Stimulated activated CD8-positive, alpha-beta memory T cell treated with anti-CD3 and anti-CD28 coated beads, Interleukin-4, amount 100 ng/mL, for 4 hours (primary cell): ENCODE results near the gene SMG1.
"Not testable (repeated sequence)": the region's sequence is repeated elsewhere in the genome, so short reads cannot be mapped to it uniquely, and the experiment has no call there.

Experiments
- DNase-seq, 2 donors: peaks; one replicate each; pipeline ENCODE4 v3.0.0-alpha.2; 2020; ENCODE audit warnings: low read depth in 2 of 2, low spot score in 1 of 2

The SMG1 gene

DNA sequence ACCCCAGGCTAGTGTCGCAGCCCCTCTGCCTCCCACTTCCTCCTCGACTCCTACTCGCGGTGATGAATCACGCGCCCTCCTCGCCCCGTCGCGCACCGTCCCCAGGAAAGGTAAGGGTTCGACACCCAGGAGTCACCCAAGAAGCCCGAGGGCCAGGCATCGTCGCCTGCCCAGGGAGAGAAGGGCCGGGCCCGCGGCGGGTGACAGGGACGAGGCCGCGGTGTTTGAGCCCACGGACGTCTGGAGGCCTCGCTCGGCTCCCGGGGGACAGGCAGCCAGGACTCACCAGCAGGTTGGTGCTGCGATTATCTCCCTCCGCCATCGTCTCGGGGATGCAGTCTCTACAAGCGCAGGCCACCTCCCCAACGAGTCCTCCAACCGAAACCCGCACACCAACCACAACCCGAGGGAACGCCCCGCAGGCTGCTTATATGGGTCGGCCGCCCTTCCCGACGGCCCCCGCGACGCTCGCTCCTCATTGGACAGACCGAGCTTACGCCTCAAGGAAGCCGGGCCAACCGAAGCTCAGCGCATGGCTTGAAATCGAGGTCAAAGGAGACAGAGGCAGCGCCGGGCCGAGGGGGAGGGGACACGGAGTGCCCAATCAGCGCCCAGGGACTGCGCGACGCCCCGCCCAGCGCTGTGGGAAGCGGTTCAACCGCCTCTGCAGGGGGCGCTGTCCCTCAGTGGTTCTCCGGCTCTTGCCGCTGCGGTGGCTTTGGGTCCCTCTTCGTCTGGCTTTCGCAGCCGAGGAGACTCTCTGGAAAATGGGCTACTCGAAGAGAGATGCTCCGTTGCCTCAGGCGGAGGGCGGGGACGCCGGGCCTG, 124.8 kb downstream of the SMG1 start, which contains the start of gene ARL6IP1:
Gene ARL6IP1, minus strand, starts transcription at position 405 of the 828 bp plus-strand sequence. Its CDS starts 83 bp downstream, at position 322.
- peak; percentile 94 to 98 for DNase-seq

DNA sequence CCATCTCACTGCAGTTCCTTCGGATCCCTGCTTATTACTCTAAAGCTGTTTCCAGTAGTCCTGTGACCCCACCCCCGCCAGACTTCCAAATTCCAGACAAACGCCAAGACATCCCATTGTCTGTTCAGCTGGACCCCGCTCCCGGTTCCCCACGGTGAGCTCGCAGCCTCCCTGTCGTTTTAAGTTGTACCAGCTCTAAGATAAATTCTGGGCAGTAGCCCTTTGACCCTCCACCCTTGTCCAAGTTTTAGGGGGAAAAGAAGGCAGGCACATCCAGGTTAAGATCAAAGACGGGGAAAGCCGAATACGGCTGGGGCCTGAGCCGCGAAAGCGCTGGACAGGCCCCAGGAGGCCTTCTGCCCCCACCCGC, 125.4 kb downstream of the SMG1 start:
- no peak for DNase-seq

DNA sequence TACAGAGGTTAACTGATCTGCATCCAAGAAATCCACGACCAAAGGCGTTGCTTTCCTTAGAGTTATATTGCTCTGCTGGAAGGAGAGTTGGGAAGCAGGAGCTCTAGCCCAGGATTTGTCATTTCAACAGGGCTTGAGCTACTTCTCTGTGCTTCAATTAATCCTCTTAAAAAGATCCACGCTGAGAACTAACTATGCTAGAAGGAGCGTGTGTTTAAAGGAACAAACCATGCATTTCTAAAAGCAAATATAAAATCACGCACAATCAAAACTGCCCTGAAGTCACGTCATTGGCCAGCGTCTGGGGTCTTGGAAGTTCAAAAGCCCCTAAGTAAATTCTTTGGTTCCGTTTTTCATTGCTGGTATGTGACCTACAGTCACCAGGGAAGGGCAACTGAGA, 125.9 kb downstream of the SMG1 start:
- DNase-seq, result no peak

DNA sequence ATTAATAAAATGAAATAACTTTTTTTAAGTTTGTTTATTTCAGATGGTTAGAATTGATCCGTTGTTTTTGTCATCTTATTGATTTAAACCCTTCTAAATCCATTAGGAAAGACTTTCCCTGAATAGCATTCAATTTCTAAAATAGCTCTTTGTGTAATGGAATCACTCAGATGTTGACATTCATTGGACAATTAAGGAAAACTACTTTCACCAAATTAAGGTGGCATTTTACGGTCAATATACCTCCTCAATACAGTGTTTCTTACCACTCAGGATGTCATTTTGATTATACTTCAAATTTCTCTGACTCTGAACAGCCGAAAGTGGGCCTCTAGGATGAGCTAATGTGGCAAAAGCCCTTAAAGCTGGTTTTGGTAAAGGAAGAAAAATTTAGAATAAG, 126.7 kb downstream of the SMG1 start:
- no peak for DNase-seq

DNA sequence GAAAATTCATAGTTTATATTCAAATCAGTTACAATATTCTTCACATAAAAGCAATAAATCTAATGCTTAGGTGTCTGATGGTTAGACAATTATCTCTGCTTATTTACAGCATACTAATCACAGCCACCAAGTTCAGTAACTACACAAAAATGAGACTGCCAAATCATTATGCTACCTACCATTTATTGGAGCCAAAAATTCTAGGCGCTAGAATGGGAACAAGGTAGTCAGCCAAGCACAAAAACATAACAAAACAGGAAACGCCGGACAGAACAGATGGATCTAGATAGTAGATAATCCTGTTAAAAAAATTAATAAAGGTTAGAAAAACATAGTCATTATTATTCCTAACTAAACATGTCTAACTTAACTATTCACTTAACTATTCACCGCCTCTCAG, 128.5 kb downstream of the SMG1 start:
- DNase-seq, result no peak

DNA sequence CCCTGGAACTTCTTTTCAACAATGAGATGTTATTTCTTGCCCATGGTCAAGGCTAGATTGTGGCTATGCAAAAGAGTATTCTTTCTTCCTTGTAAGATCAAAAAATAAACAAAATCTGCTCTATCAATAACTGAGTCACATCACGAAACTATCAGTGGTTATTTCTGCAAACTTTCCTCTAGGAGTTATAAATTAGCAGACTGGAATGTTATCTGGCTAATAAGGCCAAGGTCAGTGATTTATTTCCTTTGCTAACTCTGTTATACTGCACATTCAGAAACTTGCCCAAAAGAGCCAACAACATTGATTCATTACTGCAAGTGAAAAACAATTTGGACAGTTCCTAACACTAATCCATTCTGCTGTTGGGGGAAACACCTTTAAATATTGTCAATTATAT, 129.8 kb downstream of the SMG1 start:
- no peak for DNase-seq

DNA sequence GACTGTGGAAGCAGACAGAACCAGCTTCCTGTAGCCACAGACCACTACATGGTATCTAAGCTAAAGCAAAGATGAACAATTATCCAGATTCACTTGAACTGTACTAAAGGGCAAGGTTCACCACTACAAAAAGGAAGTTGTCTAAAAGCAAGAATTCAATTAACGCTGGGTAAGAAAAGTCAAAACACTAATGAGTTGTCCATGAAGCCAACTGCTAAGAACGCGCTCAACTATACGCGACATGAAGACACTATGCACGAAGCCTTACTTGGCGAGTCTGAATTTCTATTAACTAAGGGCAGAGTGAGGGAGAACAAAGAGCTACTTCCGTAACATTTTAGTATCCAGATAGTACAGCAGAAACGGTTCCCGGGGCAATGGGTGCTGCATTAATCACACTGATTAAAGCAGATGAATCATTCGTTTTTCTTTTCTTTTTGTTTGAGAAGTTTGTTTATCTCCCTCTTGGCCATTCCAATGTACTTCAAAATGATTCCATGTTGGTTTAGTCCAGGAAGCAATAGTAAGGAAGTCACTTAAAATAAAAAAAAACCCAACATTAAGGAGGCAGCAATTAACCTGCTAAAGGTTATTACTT, 133.3 kb downstream of the SMG1 start:
- DNase-seq, result no peak

DNA sequence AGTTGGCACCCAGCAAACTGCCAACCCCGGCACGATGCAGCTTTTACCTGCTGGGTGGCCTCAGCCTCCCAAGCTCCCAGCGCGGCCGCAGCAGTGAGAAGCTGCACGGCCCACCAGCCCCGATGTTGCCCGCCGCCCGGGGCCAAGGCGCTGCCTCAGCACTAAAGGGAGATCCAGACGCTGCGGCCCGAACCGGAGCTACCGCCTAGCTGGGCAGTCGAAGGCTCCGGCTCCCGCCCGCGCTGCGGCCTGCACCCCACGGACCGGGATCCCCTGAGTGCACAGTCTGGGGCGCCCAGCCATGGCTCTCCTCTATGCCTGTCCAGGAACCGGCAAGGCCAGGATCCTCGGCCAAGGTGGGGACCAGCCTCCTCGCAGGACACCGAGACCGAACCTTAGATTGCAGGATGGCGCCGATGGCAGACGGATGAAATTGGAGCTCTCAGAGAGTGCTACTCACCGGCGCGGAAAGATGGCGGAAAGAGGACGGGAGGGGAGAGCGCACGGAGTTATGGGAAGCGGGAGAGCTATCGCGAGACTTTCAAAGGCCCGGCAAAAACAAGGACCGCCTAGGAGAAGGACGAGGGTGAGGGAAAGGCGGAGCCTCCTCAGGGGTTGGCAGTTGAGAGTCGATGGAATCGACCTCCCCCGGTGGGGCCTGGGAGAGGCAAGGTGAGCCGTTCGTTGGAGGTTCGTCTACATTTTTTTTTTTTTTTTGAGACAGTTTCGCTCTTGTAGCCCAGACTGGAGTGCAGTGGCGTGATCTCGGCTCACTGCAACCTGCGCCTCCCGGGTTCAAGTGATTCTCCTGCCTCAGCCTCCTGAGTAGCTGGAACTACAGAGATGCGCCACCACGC, 136.1 kb downstream of the SMG1 start, which contains the start of gene RPS15A:
Gene RPS15A, minus strand, starts transcription at position 485 of the 857 bp plus-strand sequence. CDS start 1,221 bp downstream, outside the sequence.
- peak; percentile 77 to 87 for DNase-seq

DNA sequence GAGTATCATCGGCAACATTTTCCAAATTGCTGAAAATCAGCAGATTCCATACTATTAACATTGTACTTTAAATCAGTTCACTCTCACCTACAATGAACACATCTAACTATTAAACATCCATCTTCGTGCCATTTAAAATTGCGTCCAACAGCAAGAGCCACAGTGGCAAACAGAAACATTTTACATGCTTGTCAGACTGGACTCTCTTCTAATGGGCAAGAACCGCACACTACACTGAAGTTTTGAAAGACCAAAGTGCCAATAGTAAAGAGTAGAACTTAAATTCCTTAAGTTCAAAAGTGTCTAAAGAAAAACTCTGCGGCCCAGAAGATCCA, 136.7 kb downstream of the SMG1 start:
- DNase-seq, result no peak

DNA sequence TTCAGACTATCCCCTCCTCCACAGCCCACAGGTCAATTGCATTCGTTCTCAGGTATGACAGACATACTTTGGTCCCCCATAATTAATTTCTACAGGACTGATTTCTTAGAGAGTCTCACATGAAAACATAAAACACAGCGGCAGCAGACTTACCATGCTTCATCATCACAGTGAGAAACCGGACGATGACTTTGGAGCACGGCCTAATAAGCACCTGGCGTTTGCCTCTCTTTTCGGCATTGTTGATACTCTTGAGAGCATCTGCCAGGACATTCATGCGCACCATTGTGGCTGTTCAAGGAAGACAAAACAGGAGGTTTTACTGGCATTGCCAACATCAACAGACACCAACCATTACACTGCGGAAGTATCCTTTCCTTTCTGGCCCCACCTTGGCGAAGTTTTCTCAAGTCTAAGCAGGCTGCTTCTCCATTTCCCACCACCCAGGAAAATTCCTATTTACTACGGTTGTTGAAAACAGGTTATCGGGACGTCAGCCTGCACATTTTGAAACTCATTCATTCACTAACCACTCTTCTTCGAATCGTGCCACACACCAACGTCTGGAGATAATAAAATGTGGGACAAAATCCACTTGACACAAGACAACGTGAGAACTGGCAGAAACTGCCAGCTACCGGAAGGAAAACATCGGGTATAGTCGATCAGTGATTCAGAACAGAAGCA, 137.2 kb downstream of the SMG1 start:
- DNase-seq, result no peak

DNA sequence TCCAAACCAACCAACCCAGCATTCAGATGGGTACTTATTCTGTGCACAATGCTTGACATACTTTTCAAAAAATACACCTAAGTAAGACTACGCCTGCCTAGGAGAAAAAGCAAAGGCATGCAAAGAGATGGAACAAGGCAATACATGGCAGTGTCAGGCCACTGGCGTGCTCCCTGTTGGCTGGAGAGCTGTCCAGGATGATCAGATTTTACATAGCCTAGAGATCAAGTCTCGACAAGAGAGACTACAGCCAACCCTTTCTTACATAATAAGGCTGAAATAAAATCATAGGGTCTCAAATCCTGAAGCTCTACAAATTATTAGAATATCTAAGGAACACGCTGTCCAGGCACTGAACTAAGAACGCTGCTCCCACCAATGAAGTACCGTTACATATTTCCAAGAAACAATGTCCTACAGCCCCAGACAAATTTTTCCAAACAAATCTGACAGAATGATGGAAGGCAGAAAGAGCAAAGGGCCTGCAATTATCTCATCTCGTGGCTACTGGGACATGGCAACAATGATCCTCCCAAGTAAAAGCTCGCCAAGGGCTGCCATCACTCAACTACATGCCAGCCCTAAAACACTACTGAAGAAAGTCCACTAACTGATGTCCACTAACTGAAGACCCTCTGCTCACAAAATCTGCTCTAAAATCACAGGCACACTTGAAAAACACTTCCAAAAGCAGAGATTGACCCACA, 141.1 kb downstream of the SMG1 start:
- DNase-seq, result no peak

DNA sequence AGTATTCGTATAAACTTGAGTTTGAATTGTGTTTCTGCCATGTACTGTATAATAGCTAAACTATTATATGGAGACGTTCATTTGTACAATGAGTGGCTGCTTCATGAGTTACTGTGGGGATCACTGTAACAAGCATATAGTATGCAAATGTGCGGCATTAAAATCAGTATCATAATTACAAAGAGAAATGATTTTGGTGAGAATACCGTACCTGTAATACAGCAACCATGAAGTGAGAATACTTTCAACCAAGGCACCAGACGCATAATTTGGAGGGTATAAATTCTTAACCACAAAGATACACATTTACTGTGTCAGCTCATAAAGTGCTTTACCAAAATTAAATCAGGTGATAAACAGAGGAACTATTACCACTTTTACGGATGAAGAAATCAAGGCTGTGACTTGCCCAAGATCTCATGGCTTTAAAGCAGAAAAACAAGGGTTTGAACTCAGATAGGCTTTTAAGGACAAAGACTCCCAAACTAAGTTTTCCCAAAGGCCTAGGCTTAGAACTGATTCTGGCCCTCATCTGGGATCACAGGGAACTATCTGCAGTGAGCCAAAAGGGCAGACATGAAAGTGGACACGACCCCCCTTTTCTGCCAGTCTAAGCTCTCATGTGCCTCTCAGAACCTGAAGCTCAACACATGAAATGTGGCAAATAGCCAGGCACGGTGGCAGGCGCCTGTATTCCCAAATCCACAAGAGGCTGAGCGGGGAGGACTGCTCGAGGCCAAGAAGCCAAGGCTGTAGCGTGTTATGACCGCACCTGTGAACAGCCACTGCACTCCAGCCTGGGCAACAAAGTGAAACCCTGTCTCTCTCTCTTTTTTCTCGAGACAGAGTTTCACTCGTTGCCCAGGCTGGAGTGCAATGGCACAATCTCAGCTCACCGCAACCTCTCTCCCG, 142.5 kb downstream of the SMG1 start:
- no peak for DNase-seq

DNA sequence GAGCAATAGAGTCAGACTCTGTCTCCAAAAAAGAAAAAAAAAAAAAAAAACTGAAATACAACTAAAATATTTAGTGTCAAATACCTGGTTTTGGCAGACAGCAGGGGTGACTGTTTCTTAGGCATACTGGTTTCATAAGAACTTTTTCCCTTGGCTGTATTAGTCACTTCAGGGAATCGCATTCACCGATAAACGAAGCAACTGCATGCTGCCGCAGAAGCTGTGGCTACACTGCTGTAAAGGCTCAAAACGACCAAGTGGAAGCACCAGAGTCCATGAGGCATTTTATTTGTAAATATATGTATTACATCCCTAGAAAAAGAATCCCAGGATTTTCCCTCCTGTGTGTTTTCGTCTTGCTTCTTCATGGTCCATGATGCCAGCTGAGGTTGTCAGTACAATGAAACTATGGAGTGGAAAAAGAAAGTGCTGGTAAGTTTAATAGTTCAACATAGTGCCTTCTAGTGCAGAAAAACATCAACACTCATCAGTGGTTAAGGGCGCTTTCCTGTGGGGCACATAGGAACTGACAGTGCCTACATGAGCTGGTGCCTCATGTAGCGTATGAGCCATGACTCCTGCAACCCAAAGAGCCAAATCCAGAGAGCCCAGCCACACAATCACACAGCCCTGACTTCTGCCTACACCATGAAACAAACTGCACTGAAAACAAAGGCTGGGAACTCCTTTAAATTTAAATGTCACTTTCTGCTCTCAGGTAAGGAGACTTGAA, 143.3 kb downstream of the SMG1 start:
- DNase-seq, result no peak

DNA sequence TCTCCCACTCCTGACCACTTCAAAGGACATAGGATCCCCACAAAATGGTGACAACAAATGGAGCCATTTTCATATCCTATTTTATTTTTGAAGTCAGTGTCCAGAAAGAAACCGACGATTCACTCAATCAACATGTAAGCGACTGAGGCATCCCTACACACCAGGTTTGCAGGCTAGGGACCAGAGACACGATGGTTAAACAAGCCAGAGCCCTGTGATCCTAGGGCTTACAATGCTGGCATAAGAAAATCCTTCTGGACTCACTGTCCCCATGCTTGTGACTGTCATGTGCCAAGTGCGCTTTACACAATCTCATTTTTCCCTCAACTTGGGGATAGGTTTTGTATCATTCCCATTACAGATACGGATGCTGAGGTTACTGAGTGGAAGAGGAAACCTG, 145.0 kb downstream of the SMG1 start:
- not testable (repeated sequence) for DNase-seq

DNA sequence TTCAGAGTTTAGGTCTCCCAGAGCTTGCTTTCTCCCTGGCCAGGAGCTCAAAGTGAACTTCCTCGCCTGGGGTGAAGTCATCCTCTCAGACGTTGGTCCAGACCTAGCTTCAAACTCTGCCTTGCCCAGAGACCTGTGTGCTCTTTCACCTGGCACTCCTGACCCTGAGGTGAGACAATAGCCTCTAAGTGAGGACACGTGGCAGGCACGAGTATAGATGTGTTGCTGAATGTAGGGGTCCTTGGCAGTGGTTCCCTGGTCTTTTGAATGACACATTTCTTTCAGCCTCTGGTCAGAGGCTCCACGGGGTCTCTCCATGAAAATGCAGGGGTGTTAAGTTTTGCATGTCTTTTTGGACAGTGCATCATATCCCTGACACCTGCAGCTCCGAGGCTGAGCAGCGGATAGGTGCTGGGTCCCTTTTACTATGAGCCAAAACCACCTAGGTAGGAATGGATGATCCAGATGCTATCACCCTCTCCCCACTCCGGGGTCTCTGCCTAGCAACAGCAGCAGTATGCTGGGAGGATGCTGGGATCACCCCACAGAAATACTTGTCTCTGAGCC, 145.7 kb downstream of the SMG1 start:
- DNase-seq, result not testable (repeated sequence)

DNA sequence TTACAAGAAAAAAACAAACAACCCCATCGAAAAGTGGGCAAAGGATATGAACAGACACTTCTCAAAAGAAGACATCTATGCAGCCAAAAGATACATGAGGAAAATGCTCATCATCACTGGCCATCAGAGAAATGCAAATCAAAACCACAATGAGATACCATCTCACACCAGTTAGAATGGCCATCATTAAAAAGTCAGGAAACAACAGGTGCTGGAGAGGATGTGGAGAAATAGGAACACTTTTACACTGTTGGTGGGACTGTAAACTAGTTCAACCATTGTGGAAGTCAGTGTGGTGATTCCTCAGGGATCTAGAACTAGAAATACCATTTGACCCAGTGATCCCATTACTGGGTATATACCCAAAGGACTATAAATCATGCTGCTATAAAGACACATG, 148.5 kb downstream of the SMG1 start:
- not testable (repeated sequence) for DNase-seq

DNA sequence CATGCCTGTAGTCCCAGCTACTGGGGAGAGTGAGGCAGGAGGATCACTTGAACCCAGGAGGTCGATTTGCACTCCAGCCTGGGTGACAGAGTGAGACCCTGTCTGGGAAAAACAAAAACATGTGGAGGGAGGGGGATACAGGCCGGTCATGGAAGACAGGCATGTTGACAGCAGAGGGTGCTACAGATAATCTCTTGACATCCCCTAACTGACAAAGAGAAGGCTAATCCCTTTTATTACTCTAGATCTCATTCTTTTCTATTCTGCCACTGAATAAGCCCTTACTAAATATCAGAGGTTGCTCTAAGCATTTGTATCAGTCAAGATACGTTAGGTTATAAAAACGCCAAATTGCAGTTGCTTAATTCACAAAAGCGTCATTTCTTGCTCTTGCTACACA, 149.9 kb downstream of the SMG1 start:
- not testable (repeated sequence) for DNase-seq

DNA sequence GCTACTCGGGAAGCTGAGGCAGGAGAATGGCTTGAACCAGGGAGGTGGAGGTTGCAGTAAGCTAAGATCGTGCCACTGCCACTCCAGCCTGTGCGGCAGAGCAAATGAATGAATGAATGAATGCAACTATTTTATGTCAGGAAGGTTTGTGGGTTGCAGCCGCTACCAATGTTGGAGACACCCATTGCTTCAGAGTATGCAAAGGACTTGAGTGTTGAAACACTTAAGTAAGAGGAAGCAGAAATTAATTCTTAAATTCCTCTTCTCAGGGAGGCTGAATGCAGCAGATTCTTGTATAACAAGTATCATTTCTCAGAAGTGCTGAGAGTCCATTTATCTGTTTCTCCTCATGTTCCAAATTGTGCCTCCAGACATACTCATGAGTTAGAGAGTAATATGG, 151.6 kb downstream of the SMG1 start:
- DNase-seq, result not testable (repeated sequence)
